Measurements from ENCODE around the gene PRND. TPM values are rescaled to one million over a fixed set of nuclear protein-coding genes. Genes with fewer than 3 reads are reported as not detected.

PRND gene
- total RNA-seq, 1 donor from 2014 or later, result not detected

DNA sequence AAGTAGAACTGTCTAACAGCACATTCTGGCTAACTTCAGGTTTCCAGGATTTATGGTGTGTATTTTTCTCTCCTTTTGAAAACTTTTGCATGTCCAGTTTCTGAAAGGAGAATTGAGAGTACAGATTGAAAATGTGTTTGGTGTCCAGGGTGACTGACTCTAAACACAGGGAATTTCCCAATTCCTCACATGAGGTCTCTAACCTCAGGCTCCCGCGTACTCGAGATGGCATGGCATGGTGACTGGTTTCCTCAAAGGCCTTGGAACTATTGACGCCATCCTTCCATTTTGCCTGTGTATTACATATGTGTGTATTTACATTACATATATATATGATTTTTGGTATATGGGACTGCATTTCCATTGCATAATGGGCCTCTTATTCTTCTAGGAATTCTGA is 52.5 kb downstream of the PRND start:
- intact Hi-C loops (cut with DNase I), result no loop called here
- no peaks in the 10 kb centered on the region for H3K4me1 ChIP-seq
- no peaks in the 10 kb centered on the region for H3K27me3 ChIP-seq
- DNase-seq (ENCODE audit: low spot score in 2 of 2), result no peak
- no peak overlapping the region for H3K4me3 ChIP-seq
- H3K36me3 ChIP-seq, result no peaks in the 10 kb centered on the region
- H3K27ac ChIP-seq, result no peak overlapping the region
- TF ChIP-seq, protein P1, sequence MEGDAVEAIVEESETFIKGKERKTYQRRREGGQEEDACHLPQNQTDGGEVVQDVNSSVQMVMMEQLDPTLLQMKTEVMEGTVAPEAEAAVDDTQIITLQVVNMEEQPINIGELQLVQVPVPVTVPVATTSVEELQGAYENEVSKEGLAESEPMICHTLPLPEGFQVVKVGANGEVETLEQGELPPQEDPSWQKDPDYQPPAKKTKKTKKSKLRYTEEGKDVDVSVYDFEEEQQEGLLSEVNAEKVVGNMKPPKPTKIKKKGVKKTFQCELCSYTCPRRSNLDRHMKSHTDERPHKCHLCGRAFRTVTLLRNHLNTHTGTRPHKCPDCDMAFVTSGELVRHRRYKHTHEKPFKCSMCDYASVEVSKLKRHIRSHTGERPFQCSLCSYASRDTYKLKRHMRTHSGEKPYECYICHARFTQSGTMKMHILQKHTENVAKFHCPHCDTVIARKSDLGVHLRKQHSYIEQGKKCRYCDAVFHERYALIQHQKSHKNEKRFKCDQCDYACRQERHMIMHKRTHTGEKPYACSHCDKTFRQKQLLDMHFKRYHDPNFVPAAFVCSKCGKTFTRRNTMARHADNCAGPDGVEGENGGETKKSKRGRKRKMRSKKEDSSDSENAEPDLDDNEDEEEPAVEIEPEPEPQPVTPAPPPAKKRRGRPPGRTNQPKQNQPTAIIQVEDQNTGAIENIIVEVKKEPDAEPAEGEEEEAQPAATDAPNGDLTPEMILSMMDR (IDR thresholded peaks at IDR 0.05), result no peak
- no peaks in the 10 kb centered on the region for H3K9me3 ChIP-seq

DNA sequence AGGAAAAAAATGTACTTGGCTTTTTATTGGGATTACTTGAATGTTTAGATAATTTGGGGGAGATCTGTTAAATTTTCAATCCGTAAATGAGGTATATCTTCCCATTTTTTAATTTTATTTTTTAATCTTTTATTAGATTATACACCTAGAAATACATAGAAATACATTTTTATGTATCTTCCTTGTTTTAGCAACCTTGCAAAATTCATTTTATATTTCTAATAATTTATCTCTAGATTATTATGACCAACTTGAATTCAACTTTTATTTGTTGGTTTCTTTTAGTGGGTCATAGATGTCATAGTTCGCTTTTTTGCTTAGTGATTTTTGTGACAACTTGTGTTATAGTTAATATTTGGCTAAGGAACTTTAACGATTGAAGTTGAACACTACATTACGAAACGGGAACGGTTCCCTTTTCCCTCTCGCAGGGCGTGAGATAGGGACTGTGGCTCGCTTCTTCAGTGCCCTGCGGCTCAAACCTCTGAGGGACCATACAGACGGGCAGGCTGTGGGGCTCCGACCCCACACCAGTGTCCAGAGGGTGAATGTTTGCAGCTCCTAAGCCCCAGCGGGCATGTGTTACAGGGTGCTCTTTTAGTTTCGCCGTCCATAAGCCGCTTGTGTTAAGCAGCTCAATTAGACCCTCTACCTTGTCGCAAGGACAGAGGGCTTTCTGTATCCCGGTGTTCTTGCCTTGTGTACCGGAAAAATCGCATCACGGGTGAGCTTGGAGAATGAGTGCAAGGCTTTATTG is 53.8 kb downstream of the PRND start:
- Histone ChIP-seq H3K4me3 (no peak overlapping the region), H3K9me3 (no peaks in the 10 kb centered on the region), H3K27me3 (no peaks in the 10 kb centered on the region), H3K4me1 (no peaks in the 10 kb centered on the region), H3K36me3 (no peaks in the 10 kb centered on the region), H3K27ac (no peak overlapping the region)
- TF ChIP-seq, protein P1 (IDR thresholded peaks at IDR 0.05), result no peak
- intact Hi-C loops (cut with DNase I), result no loop called here
- no peak for DNase-seq (ENCODE audit: low spot score in 2 of 2)

DNA sequence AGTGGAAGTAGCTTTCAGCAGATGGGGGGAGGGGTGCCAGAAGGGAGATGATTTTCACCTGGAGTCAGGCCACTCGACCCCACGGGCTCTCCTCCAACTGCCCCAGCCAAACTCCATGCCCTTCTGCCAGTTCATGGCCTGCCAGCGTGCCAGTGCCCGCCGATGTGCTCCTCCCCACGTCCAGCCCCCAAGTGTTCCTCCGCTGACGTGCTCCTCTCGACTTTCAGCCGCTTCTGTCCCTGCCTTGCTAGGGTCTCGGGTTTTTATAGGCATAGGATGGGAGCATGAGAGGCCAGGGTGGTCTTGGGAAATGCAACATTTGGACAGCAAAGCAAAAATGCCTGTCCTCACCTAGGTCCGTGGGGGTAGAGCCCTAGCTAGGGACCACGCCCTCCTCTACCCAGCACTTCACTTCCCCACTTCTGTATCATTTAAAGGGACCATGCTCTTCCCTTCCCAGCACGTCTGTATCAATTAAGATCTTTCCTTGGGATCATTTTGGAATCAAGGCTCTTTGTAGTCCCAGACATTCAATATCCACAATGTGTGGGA is 54.4 kb downstream of the PRND start:
- Histone ChIP-seq H3K36me3 (no peaks in the 10 kb centered on the region), H3K27me3 (no peaks in the 10 kb centered on the region), H3K27ac (no peak overlapping the region), H3K4me3 (no peak overlapping the region), H3K4me1 (no peaks in the 10 kb centered on the region), H3K9me3 (no peaks in the 10 kb centered on the region)
- intact Hi-C loops (cut with DNase I), result no loop called here
- no peak for DNase-seq (ENCODE audit: low spot score in 2 of 2)
- TF ChIP-seq, protein P1 (IDR thresholded peaks at IDR 0.05), result no peak

Other genes with a start within 250 kb of the PRND start
- gene PRNP, start 35.5 kb upstream of the PRND start, total RNA-seq, result 72.5 TPM
- 23.7 TPM for gene RASSF2, start 101.7 kb downstream of the PRND start, total RNA-seq

Data from ascending aorta (tissue), 2 donors.